ENCODE measurements around the gene SPNS2. TPM values are rescaled to one million over a fixed set of nuclear protein-coding genes. Genes with fewer than 3 reads are reported as not detected.

The SPNS2 gene
- total and polyA plus RNA-seq, 4 experiments from 2014 or later: 0.11 to 0.29 (median 0.18) TPM

DNA sequence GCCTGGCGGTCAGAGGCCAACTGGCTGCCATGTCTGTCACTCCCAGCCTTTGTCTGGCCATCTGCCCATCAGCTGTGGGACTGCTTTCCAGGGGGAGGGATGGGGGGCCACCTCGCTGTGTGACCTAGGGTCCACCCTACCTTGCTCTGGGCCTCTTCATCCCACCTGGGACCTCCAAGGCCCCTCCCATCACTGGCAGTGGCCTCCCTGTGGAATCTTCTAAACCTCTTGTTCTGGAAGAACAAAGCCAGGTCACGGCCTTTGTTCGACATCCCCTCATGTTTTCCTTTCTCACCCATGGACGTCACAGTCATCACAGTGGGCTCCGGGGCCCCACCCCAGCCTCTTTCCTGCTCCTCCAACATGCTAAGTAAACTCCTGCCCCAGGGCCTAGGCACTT is 24.0 kb downstream of the SPNS2 start:
- H3K27ac Mint-ChIP-seq: no peak overlapping the region
- Histone ChIP-seq H3K4me3 (ENCODE audit: low read length in 2 of 2) (no peak overlapping the region), H3K27me3 (ENCODE audit: insufficient read depth, low read length) (no peaks in the 10 kb centered on the region), H3K36me3 (ENCODE audit: insufficient read depth, low read length) (no peaks in the 10 kb centered on the region), H3K4me1 (ENCODE audit: insufficient read depth, low read length) (no peaks in the 10 kb centered on the region), H3K27ac (ENCODE audit: low read depth, low read length) (no peak overlapping the region), H3K9me3 (ENCODE audit: control insufficient read depth in 1 of 2, low read length in 2 of 2) (no peaks in the 10 kb centered on the region)
- no peaks in the 10 kb centered on the region for H3K9me3 Mint-ChIP-seq
- no peaks in the 10 kb centered on the region for H3K36me3 Mint-ChIP-seq
- ChIA-PET CTCF (ENCODE audit: partially characterized antibody) (interaction anchor here (1.4 kb wide), 1 partner anchor 16 kb away, joined by 3 read pairs; no protein-coding TSS in a partner anchor), POLR2A (ENCODE audit: partially characterized antibody) (no interaction called here)
- no peak for DNase-seq
- H3K4me1 Mint-ChIP-seq: peaks cover 0 to 1% (median 0%) of the 10 kb centered on the region in 4 donors
- no peak overlapping the region for H3K4me3 Mint-ChIP-seq
- intact Hi-C loops (cut with micrococcal nuclease): no loop called here
- H3K27me3 Mint-ChIP-seq: no peaks in the 10 kb centered on the region

DNA sequence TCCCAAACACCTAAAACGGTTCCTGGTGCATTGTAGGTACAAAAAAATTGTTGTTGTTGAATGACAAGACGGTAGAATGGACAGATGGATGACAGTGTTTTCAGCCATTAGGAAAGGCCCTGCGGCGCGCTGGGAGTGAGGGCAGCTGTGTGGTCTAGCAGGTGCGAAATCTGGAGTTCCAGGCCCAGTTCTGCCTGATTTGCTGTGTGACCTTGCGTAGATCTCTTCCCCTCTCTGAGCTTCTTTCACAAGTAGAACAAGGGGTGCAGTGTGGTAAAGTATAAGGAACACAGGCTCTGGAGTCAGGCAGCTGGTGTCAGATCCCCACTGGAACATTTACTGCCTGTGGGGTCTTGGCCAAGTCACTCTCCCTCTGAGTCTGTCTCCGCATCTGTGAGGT is 25.3 kb downstream of the SPNS2 start:
- POLR2A ChIA-PET (ENCODE audit: partially characterized antibody): no interaction called here
- no peaks in the 10 kb centered on the region for H3K36me3 Mint-ChIP-seq
- H3K4me1 ChIP-seq (ENCODE audit: insufficient read depth, low read length): no peaks in the 10 kb centered on the region
- peak overlapping the region in 1 of 7 donors; percentile 57 for H3K27ac Mint-ChIP-seq
- H3K4me3 ChIP-seq (ENCODE audit: low read length in 2 of 2): no peak overlapping the region
- intact Hi-C loops (cut with micrococcal nuclease): no loop called here
- H3K9me3 Mint-ChIP-seq: no peaks in the 10 kb centered on the region
- H3K9me3 ChIP-seq (ENCODE audit: control insufficient read depth in 1 of 2, low read length in 2 of 2): no peaks in the 10 kb centered on the region
- H3K4me1 Mint-ChIP-seq: no peaks in the 10 kb centered on the region
- no peak overlapping the region for H3K4me3 Mint-ChIP-seq
- H3K36me3 ChIP-seq (ENCODE audit: insufficient read depth, low read length): no peaks in the 10 kb centered on the region
- no peaks in the 10 kb centered on the region for H3K27me3 ChIP-seq (ENCODE audit: insufficient read depth, low read length)
- CTCF ChIA-PET (ENCODE audit: partially characterized antibody): interaction anchor here (1.4 kb wide), 1 partner anchor 18 kb away, joined by 3 read pairs; no protein-coding TSS in a partner anchor
- no peak overlapping the region for H3K27ac ChIP-seq (ENCODE audit: low read depth, low read length)
- H3K27me3 Mint-ChIP-seq: no peaks in the 10 kb centered on the region
- DNase-seq: no peak

GRCh38 chr17:4525691-4526397 is 27.2 kb downstream of the SPNS2 start:
- H3K36me3 ChIP-seq (ENCODE audit: insufficient read depth, low read length): no peaks in the 10 kb centered on the region
- Mint-ChIP-seq H3K27ac (no peak overlapping the region), H3K4me1 (no peaks in the 10 kb centered on the region), H3K4me3 (no peak overlapping the region), H3K27me3 (no peaks in the 10 kb centered on the region), H3K36me3 (no peaks in the 10 kb centered on the region), H3K9me3 (no peaks in the 10 kb centered on the region)
- no peak overlapping the region for H3K27ac ChIP-seq (ENCODE audit: low read depth, low read length)
- no peaks in the 10 kb centered on the region for H3K27me3 ChIP-seq (ENCODE audit: insufficient read depth, low read length)
- H3K4me1 ChIP-seq (ENCODE audit: insufficient read depth, low read length): no peaks in the 10 kb centered on the region
- ChIA-PET CTCF (ENCODE audit: partially characterized antibody) (no interaction called here), POLR2A (ENCODE audit: partially characterized antibody) (no interaction called here)
- H3K4me3 ChIP-seq (ENCODE audit: low read length in 2 of 2): no peak overlapping the region
- H3K9me3 ChIP-seq (ENCODE audit: control insufficient read depth in 1 of 2, low read length in 2 of 2): no peaks in the 10 kb centered on the region
- peak in 1 of 5 donors; percentile 18 for DNase-seq
- intact Hi-C loops (cut with micrococcal nuclease): no loop called here

- Histone ChIP-seq H3K9me3 (ENCODE audit: control insufficient read depth in 1 of 2, low read length in 2 of 2) (no peaks in the 10 kb centered on the region), H3K27ac (ENCODE audit: low read depth, low read length) (no peak overlapping the region), H3K27me3 (ENCODE audit: insufficient read depth, low read length) (no peaks in the 10 kb centered on the region), H3K4me3 (ENCODE audit: low read length in 2 of 2) (no peak overlapping the region), H3K36me3 (ENCODE audit: insufficient read depth, low read length) (no peaks in the 10 kb centered on the region), H3K4me1 (ENCODE audit: insufficient read depth, low read length) (no peaks in the 10 kb centered on the region)
- Mint-ChIP-seq H3K27me3 (peaks cover 0 to 3% of the 10 kb centered on the region in 2 donors), H3K9me3 (no peaks in the 10 kb centered on the region), H3K4me1 (peaks cover 0 to 2% (median 0%) of the 10 kb centered on the region in 4 donors), H3K27ac (no peak overlapping the region), H3K36me3 (no peaks in the 10 kb centered on the region), H3K4me3 (no peak overlapping the region)
- intact Hi-C loops (cut with micrococcal nuclease): no loop called here
- POLR2A ChIA-PET (ENCODE audit: partially characterized antibody): no interaction called here
- CTCF ChIA-PET (ENCODE audit: partially characterized antibody): no interaction called here
- no peak for DNase-seq
Observed at GRCh38 chr17:4527134-4527533, 28.5 kb downstream of the SPNS2 start.

DNA sequence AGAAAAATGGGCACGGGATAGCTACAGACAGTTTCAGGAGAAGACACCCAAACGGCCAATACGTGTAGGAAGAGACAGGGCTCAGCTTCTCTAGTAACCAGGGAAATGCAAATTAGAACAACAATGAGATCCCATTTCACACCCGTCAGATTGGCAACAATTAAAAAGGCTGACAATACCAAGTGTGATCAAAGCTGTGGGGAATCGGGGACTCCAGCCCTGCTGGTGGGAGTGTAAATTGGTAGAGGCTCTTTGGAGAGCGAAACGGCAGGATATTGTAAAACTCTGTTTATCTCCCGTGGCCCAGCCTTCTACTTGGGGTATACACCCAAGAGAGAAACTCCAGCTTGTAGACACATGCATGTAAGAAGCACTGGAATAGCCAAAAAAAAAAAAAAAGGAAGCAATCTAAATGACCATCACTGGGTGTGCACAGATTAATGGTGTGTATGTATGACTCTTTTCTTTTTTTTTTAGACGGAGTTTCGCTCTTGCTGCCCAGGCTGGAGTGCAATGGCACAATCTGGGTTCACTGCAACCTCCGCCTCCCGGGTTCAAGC is 29.0 kb downstream of the SPNS2 start:
- DNase-seq: no peak
- Mint-ChIP-seq H3K27ac (no peak overlapping the region), H3K4me1 (peaks cover 0 to 2% (median 0%) of the 10 kb centered on the region in 4 donors), H3K36me3 (no peaks in the 10 kb centered on the region), H3K9me3 (no peaks in the 10 kb centered on the region), H3K4me3 (no peak overlapping the region), H3K27me3 (peaks cover 0 to 3% of the 10 kb centered on the region in 2 donors)
- Histone ChIP-seq H3K36me3 (ENCODE audit: insufficient read depth, low read length) (no peaks in the 10 kb centered on the region), H3K9me3 (ENCODE audit: control insufficient read depth in 1 of 2, low read length in 2 of 2) (no peaks in the 10 kb centered on the region), H3K27ac (ENCODE audit: low read depth, low read length) (no peak overlapping the region), H3K4me3 (ENCODE audit: low read length in 2 of 2) (no peak overlapping the region), H3K27me3 (ENCODE audit: insufficient read depth, low read length) (no peaks in the 10 kb centered on the region), H3K4me1 (ENCODE audit: insufficient read depth, low read length) (no peaks in the 10 kb centered on the region)
- CTCF ChIA-PET (ENCODE audit: partially characterized antibody): interaction anchor here (0.9 kb wide), 1 partner anchor 39 kb away, joined by 3 read pairs; no protein-coding TSS in a partner anchor
- intact Hi-C loops (cut with micrococcal nuclease): no loop called here
- POLR2A ChIA-PET (ENCODE audit: partially characterized antibody): no interaction called here

GRCh38 chr17:4529533-4530152 is 31.0 kb downstream of the SPNS2 start:
- ChIA-PET POLR2A (ENCODE audit: partially characterized antibody) (no interaction called here), CTCF (ENCODE audit: partially characterized antibody) (no interaction called here)
- peaks cover 0 to 5% (median 1%) of the 10 kb centered on the region in 4 donors for H3K4me1 Mint-ChIP-seq

DNA sequence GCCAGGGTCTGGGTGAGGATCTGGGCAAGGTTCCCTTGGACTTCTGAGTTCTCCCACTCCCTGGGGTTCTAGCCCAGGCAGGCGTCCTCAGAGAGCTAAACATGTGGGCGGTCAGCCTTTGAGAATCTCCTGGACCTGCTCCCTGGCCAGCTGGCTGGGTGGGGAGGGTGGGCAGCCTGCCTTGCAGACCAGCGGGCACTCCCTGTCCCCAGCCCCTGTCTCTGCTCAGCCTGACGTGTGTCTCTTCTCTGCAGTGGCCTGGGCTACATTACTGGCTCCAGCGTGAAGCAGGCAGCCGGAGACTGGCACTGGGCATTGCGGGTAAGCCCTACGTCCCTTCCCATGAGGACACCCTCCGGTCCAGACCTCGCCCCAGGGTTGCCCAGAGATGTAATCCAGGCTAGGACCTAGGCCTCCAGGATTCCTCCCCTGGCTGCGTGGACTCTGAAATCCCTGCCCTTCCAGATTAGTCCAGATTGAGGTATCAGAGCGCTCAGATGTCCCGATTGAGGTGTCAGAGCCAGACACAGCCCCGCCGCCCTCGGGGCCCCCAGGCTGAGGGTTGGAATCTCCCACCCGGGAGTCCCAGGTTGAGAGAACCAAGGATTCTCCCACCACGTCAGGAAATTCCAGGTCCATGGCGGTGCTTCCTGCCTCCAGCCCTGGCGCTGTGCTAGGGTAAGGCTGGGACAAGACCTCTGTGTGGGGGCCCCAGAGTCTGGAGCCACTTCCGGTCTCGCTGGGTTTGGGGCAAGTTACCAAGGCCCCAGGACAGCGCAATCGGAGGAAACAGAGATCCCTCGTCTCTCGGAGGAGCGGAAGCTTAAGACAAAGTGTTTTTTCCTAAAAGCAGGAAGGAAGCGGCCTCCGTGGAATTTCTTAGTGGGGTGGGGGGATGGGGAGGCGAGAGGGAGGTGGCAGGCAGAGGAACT is 32.4 kb downstream of the SPNS2 start:
- H3K27ac Mint-ChIP-seq: no peak overlapping the region
- no peaks in the 10 kb centered on the region for H3K4me1 ChIP-seq (ENCODE audit: insufficient read depth, low read length)
- no peak overlapping the region for H3K4me3 ChIP-seq (ENCODE audit: low read length in 2 of 2)
- ChIA-PET CTCF (ENCODE audit: partially characterized antibody) (no interaction called here), POLR2A (ENCODE audit: partially characterized antibody) (no interaction called here)
- no peak overlapping the region for H3K4me3 Mint-ChIP-seq
- peak in 1 of 5 donors; percentile 19 for DNase-seq
- H3K4me1 Mint-ChIP-seq: peaks cover 0 to 5% (median 1%) of the 10 kb centered on the region in 4 donors
- H3K27me3 ChIP-seq (ENCODE audit: insufficient read depth, low read length): no peaks in the 10 kb centered on the region
- no peaks in the 10 kb centered on the region for H3K36me3 Mint-ChIP-seq
- H3K27ac ChIP-seq (ENCODE audit: low read depth, low read length): no peak overlapping the region
- H3K9me3 Mint-ChIP-seq: no peaks in the 10 kb centered on the region
- H3K27me3 Mint-ChIP-seq: peaks cover 0 to 6% of the 10 kb centered on the region in 2 donors
- intact Hi-C loops (cut with micrococcal nuclease): no loop called here
- H3K9me3 ChIP-seq (ENCODE audit: control insufficient read depth in 1 of 2, low read length in 2 of 2): no peaks in the 10 kb centered on the region
- no peaks in the 10 kb centered on the region for H3K36me3 ChIP-seq (ENCODE audit: insufficient read depth, low read length)

More at GRCh38 chr17:4529533-4530152, 31.0 kb downstream of the SPNS2 start:
- no peak overlapping the region for H3K4me3 ChIP-seq (ENCODE audit: low read length in 2 of 2)
- peaks cover 0 to 6% of the 10 kb centered on the region in 2 donors for H3K27me3 Mint-ChIP-seq
- no peaks in the 10 kb centered on the region for H3K27me3 ChIP-seq (ENCODE audit: insufficient read depth, low read length)
- no peaks in the 10 kb centered on the region for H3K9me3 ChIP-seq (ENCODE audit: control insufficient read depth in 1 of 2, low read length in 2 of 2)
- no peak overlapping the region for H3K27ac ChIP-seq (ENCODE audit: low read depth, low read length)
- no peaks in the 10 kb centered on the region for H3K36me3 Mint-ChIP-seq
- peak in 1 of 5 donors; percentile 7 for DNase-seq
- intact Hi-C loops (cut with micrococcal nuclease): no loop called here
- no peak overlapping the region for H3K27ac Mint-ChIP-seq
- no peaks in the 10 kb centered on the region for H3K36me3 ChIP-seq (ENCODE audit: insufficient read depth, low read length)
- H3K4me3 Mint-ChIP-seq: no peak overlapping the region
- no peaks in the 10 kb centered on the region for H3K4me1 ChIP-seq (ENCODE audit: insufficient read depth, low read length)
- H3K9me3 Mint-ChIP-seq: no peaks in the 10 kb centered on the region

Measured in CD4-positive, alpha-beta memory T cell (primary cell).